GM18505 (cell line): ENCODE data around the gene ASMT.
"Not testable (repeated sequence)": the region's sequence is repeated elsewhere in the genome, so short reads cannot be mapped to it uniquely, and the experiment has no call there.

ENCODE experiments used
- ATAC-seq: cut with Tn5 transposase; IDR thresholded peaks from one replicate; pipeline ENCODE4 v1.9.1; 2021; ENCODE audit not compliant: unreplicated experiment
- POLR2A ChIP-seq: IDR thresholded peaks from 4 replicates; pipeline ENCODE4 v1.6.1; 2011; ENCODE audit warnings: borderline replicate concordance; ENCODE audit not compliant: insufficient read depth, insufficient read length; ENCODE audit errors: extremely low read depth

The ASMT gene

GRCh38 chrX:1601051-1601767 is 13.7 kb upstream of the ASMT start:
- ATAC-seq = no peak
- TF ChIP-seq POLR2A = no peak

- no peak for ATAC-seq
- TF ChIP-seq POLR2A = no peak
These were observed 13.1 kb upstream of the ASMT start for GRCh38 chrX:1601768-1602085.

GRCh38 chrX:1602299-1602698 is 12.6 kb upstream of the ASMT start:
- no peak for TF ChIP-seq POLR2A

GRCh38 chrX:1606496-1606895 is 8.4 kb upstream of the ASMT start:
- no peak for ATAC-seq
- no peak for TF ChIP-seq POLR2A

More at GRCh38 chrX:1602299-1602698, 12.6 kb upstream of the ASMT start:
- ATAC-seq = no peak

- no peak for TF ChIP-seq POLR2A
- no peak for ATAC-seq
These were observed 5.5 kb upstream of the ASMT start for GRCh38 chrX:1609311-1609710.

DNA sequence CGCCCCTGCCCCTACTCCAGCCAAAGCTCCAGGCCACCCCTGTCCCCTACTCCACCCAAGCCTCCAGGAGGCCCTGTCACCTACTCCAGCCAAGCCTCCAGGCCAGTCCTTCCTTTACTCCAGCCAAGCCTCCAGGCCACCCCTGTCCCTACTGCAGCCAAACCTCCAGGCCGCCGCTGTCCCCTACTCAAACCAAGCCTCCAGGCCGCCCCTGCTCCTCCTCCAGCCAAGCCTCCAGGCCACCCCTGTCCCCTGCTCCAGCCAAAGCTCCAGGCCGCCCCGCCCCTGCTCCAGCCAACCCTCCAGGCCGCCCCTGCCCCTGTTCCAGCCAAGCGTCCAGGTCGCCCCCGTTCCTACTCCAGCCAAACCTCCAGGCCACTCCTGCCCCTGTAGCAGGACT is 5.1 kb upstream of the ASMT start:
- no peak for ATAC-seq
- no peak for TF ChIP-seq POLR2A

DNA sequence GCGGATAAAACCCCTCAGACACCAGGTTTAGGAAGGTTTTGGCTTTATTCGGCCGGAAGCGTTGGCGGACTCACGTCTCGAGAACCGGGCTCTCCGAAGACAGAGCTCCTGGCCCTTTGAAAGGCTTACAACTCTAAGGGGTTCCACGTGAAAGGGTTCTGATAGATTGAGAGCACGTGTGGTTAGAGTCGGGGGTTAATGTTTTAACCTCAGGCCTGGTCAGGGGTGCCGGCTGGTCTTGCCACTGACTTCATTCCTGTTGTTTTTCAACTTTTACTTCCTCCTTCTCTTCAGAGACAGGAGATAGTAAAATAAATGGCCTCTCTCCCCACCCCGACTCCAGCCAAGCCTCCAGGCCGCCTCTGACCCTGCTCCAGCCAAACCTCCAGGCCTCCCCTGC is 4.7 kb upstream of the ASMT start:
- no peak for TF ChIP-seq POLR2A
- ATAC-seq = no peak

DNA sequence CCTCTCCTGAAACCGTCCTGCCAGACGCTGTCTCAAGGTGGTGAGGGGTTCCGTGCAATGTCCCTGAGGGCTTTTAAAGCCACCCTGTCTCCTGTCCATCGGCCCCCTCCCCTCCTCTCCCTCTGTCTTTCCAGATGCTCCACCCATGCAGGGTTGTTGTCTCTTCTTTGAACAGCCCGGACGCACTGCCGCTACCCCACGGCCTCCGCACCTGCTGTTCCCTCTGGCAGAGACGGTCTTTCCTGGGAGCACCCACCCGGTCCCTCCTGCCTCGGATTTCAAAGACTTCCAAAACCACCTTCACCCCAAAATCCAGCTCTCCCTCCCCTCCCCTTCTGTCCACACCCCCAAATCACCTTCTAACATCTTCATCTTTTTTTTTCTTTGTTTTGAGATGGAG is 4.1 kb upstream of the ASMT start:
- no peak for ATAC-seq
- TF ChIP-seq POLR2A = no peak

- TF ChIP-seq POLR2A = no peak
- no peak for ATAC-seq
These were observed 2.1 kb upstream of the ASMT start for GRCh38 chrX:1612641-1613286.

DNA sequence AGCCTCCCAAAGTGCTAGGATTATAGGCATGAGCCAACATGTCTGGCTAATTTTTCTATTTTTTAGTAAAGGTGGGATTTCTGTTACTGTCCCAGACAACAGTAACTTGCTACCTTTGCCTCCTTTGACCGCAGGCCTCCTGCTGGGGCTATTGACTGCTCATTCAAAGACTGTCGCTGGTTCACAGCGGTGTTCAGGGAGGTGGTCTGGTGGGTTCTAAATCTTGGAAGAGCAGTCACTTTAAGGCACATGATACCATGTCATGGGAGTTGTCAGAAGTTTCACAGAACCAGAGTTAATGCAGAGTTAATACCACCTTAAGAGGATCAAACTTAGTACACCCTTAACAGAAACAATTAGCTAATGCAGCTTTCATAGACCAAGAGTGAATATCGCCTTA is 3.8 kb downstream of the ASMT start:
- TF ChIP-seq POLR2A = no peak
- ATAC-seq = no peak

DNA sequence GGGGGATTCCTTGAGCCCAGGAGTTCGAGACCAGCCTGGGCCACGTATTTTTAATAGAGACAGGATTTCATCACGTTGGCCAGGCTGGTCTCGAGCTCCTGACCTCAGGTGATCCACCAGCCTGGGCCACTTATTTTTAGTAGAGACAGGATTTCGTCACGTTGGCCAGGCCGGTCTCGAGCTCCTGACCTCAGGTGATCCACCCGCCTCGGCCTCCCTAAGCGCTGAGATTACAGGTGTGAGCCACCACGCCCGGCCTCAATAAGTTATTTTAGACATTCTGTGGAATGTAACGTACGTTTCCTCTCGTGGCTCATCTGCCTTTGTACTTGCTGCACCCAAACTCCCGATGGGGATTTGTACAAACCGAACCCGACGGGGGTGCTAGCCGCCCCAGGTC is 8.8 kb downstream of the ASMT start:
- ATAC-seq = no peak
- no peak for TF ChIP-seq POLR2A

DNA sequence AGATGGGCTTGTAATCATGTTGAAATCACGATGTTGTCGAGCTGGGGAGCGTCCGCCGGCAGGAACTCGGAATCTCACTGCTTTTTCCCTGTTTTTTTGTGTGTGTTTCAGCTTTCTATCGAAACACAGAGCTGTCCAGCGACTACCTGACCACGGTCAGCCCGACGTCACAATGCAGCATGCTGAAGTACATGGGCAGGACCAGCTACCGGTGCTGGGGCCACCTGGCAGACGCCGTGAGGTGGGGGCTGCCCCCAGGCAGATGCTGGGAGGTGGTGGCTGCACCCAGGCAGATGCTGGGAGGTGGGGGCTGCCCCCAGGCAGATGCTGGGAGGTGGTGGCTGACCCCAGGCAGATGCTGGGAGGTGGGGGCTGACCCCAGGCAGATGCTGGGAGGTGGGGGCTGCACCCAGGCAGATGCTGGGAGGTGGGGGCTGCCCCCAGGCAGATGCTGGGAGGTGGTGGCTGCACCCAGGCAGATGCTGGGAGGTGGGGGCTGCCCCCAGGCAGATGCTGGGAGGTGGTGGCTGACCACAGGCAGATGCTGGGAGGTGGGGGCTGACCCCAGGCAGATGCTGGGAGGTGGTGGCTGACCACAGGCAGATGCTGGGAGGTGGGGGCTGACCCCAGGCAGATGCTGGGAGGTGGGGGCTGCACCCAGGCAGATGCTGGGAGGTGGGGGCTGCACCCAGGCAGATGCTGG is 9.4 kb downstream of the ASMT start:
- ATAC-seq = not testable (repeated sequence)

DNA sequence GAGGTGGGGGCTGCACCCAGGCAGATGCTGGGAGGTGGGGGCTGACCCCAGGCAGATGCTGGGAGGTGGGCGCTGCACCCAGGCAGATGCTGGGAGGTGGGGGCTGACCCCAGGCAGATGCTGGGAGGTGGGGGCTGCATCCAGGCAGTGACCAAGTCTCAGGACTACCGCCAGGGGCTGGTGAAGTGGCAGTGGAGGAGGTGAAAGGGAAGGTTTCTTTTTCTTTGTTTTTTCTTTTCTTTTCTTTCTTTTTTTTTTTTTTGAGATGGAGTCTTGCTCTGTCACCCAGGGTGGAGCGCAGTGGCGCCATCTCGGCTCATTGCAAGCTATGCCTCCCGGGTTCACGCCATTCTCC is 10.0 kb downstream of the ASMT start:
- not testable (repeated sequence) for ATAC-seq

DNA sequence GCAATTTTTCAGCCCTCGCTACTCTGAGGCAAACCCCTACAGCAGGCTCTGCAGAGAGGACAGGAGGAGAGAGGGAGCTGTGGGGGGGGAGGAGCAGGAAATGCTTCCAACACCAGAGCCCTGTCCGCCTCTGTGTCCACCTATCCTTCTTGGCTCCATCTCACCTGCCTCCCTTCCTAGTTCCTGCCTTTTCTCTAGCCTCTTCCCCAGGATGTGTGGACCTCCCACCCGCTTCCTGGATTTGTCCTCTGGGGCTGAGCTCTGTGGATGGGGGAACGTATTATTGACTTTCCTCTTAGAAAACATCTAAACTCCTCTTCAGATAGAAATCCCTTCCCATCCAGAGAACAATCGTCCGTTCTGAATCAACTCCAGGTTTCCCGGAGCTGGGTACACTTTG is 14.4 kb downstream of the ASMT start:
- ATAC-seq = no peak
- TF ChIP-seq POLR2A = no peak
